HL-60 (cell line): ENCODE data around the gene BDP1.
"Not testable (repeated sequence)": the region's sequence is repeated elsewhere in the genome, so short reads cannot be mapped to it uniquely, and the experiment has no call there.

ENCODE experiments used
- CTCF ChIP-seq: IDR thresholded peaks from one replicate; pipeline ENCODE4 v1.5.1; 2011; ENCODE audit warnings: low read length, control low read depth, inconsistent platforms; ENCODE audit not compliant: insufficient read depth
- GABPA ChIP-seq: IDR thresholded peaks from 2 replicates; pipeline ENCODE4 v1.6.1; 2012; ENCODE audit warnings: low read depth
- POLR2AphosphoS5 ChIP-seq: IDR thresholded peaks from 2 replicates; pipeline ENCODE4 v1.6.1; 2012; ENCODE audit warnings: low read depth
- SPI1 ChIP-seq: IDR thresholded peaks from 2 replicates; pipeline ENCODE4 v1.6.1; 2012; ENCODE audit warnings: low read depth, mild to moderate bottlenecking, borderline replicate concordance
- TF ChIP-seq, protein P1 (sequence below): IDR thresholded peaks from 2 replicates; pipeline ENCODE4 v1.6.1; 2012; ENCODE audit warnings: low read depth; ENCODE audit not compliant: insufficient replicate concordance

GRCh38 chr5:71410088-71410487 lies 45.4 kb upstream of the BDP1 start:
- TF ChIP-seq, protein P1, sequence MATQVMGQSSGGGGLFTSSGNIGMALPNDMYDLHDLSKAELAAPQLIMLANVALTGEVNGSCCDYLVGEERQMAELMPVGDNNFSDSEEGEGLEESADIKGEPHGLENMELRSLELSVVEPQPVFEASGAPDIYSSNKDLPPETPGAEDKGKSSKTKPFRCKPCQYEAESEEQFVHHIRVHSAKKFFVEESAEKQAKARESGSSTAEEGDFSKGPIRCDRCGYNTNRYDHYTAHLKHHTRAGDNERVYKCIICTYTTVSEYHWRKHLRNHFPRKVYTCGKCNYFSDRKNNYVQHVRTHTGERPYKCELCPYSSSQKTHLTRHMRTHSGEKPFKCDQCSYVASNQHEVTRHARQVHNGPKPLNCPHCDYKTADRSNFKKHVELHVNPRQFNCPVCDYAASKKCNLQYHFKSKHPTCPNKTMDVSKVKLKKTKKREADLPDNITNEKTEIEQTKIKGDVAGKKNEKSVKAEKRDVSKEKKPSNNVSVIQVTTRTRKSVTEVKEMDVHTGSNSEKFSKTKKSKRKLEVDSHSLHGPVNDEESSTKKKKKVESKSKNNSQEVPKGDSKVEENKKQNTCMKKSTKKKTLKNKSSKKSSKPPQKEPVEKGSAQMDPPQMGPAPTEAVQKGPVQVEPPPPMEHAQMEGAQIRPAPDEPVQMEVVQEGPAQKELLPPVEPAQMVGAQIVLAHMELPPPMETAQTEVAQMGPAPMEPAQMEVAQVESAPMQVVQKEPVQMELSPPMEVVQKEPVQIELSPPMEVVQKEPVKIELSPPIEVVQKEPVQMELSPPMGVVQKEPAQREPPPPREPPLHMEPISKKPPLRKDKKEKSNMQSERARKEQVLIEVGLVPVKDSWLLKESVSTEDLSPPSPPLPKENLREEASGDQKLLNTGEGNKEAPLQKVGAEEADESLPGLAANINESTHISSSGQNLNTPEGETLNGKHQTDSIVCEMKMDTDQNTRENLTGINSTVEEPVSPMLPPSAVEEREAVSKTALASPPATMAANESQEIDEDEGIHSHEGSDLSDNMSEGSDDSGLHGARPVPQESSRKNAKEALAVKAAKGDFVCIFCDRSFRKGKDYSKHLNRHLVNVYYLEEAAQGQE = not testable (repeated sequence)
- not testable (repeated sequence) for TF ChIP-seq CTCF, POLR2AphosphoS5, GABPA, SPI1
